WI38 (cell line): ENCODE data around the gene PIWIL1.

ENCODE experiments used
- H3K4me3 ChIP-seq: 2 replicates; pipeline ENCODE4 v1.5.1; 2011; ENCODE audit warnings: low read depth, mild to moderate bottlenecking, control low read depth, low read length
- TF ChIP-seq, protein P1 (sequence below): IDR thresholded peaks from 2 replicates; pipeline ENCODE4 v1.5.1; 2012; ENCODE audit warnings: low read depth, mild to moderate bottlenecking, control low read depth, low read length

PIWIL1 gene

DNA sequence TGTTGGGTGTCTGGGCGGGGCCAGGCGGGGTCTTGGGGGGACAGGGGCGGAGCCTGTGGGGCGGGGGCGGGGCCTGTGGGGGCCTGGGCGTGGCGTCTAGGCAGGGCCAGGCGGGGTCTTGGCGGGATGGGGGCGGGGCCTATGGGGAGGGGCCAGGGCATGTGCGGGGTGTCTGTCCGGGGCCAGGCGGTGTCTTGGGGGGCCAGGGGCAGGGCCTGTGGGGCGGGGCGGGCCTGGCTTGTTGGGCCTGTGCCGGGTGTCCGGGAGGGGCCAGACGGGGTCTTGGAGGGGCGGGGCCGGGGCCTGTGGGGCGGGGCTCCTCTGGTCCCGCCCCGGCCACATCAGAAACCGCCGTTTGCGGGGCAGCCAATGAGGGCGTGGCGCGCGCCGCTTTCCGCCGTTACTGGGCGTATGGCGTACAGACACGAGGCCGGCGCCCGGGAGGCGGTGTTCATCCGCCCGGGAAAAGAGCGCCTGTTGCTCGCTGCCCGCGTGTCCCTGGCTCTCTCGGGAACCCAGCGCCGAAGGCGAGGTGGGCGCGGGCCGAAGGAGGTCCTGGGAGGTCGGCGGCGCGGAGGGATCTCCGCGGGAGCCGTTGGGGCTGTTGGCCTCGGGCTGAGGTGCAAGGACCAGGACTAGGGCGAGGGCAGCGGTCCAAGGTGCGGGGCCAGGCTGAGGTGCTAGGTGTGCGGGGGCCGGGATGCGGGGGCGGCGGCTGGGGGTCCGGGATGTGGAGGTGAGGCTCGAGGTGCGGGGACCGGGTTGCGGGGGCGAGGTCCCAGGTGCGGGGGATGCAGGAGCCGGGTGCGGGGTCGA lies at the start of gene PIWIL1:
PIWIL1 (plus strand) TSS at position 400 of the 816 bp plus-strand sequence. CDS start 4,705 bp downstream, outside the sequence.
- TF ChIP-seq, protein P1, sequence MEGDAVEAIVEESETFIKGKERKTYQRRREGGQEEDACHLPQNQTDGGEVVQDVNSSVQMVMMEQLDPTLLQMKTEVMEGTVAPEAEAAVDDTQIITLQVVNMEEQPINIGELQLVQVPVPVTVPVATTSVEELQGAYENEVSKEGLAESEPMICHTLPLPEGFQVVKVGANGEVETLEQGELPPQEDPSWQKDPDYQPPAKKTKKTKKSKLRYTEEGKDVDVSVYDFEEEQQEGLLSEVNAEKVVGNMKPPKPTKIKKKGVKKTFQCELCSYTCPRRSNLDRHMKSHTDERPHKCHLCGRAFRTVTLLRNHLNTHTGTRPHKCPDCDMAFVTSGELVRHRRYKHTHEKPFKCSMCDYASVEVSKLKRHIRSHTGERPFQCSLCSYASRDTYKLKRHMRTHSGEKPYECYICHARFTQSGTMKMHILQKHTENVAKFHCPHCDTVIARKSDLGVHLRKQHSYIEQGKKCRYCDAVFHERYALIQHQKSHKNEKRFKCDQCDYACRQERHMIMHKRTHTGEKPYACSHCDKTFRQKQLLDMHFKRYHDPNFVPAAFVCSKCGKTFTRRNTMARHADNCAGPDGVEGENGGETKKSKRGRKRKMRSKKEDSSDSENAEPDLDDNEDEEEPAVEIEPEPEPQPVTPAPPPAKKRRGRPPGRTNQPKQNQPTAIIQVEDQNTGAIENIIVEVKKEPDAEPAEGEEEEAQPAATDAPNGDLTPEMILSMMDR = no peak
- H3K4me3 ChIP-seq = no peak within 1 kb of the TSS

DNA sequence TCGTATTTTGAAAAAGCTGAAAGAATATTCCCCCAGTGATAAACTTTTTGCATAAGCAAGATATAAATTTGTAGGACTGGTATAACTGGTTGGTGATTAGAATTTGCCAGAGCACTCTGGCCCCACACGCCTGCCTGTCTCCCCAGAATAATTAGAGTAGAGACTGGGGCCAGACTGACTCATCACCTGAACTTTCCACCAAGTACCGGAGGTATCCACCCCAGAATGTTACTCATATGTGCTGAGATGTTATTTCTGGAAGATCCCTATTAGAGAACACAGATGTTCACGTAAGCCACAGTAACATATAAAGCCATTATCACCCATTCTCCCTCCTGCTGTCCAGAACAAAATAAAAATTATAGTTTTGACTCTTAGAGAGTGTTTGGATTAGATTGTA lies 49.5 kb upstream of the PIWIL1 start:
- H3K4me3 ChIP-seq = no peak overlapping the region
- TF ChIP-seq, protein P1 = no peak

DNA sequence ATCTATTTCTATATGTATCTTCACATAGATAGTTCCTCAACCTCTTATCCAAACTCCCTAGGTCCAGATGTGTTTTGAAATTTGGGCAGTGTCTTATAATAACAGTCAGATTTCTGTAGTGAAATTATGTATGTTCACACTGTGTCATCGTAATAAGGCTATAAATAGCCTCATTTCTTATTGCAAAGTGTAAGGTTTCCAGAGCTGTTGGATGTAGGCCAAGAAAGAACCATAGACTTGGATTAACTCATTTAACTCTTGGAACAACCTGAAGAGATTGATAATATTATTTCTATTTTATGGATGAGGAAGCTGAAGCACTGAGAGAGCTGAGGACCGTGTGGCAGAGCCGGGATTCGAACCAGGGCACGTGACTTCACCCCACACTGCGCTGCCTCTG lies 49.0 kb upstream of the PIWIL1 start:
- TF ChIP-seq, protein P1 = no peak

DNA sequence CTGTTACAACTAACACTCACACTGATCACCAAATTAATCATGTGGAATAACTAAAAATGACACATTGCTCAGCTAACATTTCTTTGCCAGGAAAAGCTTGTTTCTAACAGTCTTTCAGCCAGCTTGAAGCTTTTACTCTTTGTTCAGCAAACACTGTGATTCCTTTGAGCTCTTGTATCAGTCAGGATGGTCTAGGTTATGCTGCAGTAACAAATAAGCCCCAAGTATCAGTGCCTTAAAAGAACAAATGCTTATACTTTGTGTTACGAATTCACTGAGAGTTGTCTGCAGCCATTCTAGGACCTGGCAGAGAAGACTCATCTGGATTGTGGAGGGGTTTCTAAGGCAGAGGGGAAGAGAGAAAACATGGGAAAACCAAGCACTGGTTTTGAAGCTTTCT lies 47.6 kb upstream of the PIWIL1 start:
- TF ChIP-seq, protein P1 = no peak

More for the DNA sequence above, 49.0 kb upstream of the PIWIL1 start:
- no peak overlapping the region for H3K4me3 ChIP-seq

DNA sequence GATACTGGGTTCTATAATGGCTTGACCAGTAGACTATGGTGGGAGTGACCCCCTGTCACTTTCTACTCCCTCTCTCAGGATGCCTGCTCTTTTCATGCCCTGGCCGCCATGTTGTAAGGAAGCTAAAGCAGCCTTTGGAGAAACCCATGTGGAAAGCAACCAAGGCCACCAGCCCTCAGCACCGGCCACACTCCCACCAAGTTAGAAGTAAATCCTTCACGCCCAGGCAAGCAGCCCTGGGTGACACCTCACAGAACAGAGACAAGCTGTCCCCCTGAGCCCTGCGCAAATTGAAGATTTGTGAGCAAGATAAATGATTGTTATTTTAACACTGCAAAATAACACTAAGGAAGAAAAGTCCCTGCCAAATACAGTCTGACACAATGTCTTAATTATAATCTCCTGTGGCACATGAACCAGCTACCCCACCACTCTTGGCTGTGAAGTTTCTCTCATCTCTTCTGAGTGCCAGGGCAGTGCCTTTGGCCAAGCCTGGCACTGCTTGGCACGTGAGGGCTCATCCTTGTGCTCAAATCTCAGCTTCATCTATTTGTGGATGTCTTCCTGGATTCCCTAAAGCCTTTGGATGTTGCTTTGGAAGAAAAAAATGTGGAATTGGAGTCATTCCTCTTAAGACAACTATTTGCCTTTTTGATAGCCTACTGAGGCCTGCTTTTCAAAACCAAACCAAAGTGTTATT lies 39.2 kb upstream of the PIWIL1 start:
- H3K4me3 ChIP-seq = no peak overlapping the region
- TF ChIP-seq, protein P1 = no peak

More for the DNA sequence above, 47.6 kb upstream of the PIWIL1 start:
- no peak overlapping the region for H3K4me3 ChIP-seq

DNA sequence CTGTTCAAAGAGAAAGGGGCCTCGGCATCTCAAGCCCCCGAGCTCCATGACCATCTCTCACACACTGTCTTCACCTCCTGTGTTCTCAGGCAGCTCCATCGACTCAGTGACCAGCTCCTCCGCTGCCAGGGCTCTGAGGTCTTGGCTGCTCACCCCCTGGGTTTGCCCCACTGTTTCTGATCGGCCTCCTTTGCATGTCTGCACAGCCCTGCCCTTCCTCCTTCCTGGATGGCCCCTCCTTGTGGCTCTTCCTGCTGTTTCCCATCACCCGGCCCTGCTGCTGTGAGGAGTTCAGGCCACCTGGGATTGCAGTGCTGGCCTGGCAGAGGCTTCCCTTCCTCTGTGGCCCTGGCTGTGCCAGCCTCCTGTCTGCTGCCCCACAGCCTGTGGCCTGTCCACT lies 38.1 kb upstream of the PIWIL1 start:
- TF ChIP-seq, protein P1 = no peak

GRCh38 chr12:130300090-130300489 lies 37.6 kb upstream of the PIWIL1 start:
- TF ChIP-seq, protein P1 = no peak
- H3K4me3 ChIP-seq = no peak overlapping the region

More for the DNA sequence above, 38.1 kb upstream of the PIWIL1 start:
- H3K4me3 ChIP-seq = no peak overlapping the region
